Epithelial cell of esophagus (primary cell): ENCODE results near the gene NPHS1.

Experiments
- DNase-seq: peaks from one replicate; pipeline ENCODE4 v3.0.0; 2010; ENCODE audit warnings: low read depth
- H3K4me3 ChIP-seq: 2 replicates; pipeline ENCODE4 v1.5.1; 2011; ENCODE audit warnings: mild to moderate bottlenecking, low read length, control low read depth
- TF ChIP-seq, protein P1 (sequence below): IDR thresholded peaks from 2 replicates; pipeline ENCODE4 v1.5.1; 2011; ENCODE audit warnings: low read depth, mild to moderate bottlenecking, low read length, control low read depth, inconsistent platforms; ENCODE audit not compliant: insufficient read depth; ENCODE audit errors: missing control alignments

Gene NPHS1

DNA sequence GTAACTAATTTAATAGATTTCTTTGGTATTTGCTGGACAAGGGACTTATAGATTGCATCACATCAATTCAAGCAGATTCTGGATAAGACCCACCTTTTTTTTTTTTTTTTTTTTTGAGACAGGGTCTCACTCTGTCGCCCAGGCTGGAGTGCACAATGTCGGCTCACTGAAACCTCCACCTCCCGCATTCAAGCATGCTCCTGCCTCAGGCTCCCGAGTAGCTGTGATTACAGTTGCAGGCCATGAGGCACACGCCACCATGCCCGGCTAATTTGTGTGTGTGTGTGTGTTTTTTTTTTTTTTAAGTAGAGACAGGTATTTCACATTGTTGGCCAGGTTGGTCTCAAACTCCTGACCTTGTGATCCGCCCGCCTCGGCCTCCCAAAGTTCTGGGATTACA is 35.5 kb downstream of the NPHS1 start:
- TF ChIP-seq, protein P1, sequence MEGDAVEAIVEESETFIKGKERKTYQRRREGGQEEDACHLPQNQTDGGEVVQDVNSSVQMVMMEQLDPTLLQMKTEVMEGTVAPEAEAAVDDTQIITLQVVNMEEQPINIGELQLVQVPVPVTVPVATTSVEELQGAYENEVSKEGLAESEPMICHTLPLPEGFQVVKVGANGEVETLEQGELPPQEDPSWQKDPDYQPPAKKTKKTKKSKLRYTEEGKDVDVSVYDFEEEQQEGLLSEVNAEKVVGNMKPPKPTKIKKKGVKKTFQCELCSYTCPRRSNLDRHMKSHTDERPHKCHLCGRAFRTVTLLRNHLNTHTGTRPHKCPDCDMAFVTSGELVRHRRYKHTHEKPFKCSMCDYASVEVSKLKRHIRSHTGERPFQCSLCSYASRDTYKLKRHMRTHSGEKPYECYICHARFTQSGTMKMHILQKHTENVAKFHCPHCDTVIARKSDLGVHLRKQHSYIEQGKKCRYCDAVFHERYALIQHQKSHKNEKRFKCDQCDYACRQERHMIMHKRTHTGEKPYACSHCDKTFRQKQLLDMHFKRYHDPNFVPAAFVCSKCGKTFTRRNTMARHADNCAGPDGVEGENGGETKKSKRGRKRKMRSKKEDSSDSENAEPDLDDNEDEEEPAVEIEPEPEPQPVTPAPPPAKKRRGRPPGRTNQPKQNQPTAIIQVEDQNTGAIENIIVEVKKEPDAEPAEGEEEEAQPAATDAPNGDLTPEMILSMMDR: no peak
- no peak overlapping the region for H3K4me3 ChIP-seq
- DNase-seq: no peak

DNA sequence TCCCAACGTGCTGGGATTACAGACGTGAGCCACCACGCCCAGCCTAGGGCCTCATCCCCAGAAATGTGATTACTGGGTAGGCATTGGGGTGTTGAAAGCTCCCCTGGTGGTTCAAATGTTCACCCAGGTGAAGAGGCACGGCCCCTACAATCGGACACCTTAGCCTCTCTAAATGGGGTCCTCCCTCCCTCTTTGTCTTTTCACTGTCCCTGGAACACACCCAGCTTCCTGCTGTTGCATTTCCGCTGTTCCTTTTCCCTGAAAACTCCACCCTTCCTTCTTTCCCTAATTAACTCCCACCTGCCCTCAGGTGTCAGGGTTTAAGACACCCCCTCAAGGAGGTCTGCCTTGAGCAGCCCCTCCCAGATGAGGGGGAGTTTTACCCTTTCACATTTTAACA is 36.0 kb downstream of the NPHS1 start:
- H3K4me3 ChIP-seq: no peak overlapping the region
- DNase-seq: no peak
- TF ChIP-seq, protein P1: no peak

DNA sequence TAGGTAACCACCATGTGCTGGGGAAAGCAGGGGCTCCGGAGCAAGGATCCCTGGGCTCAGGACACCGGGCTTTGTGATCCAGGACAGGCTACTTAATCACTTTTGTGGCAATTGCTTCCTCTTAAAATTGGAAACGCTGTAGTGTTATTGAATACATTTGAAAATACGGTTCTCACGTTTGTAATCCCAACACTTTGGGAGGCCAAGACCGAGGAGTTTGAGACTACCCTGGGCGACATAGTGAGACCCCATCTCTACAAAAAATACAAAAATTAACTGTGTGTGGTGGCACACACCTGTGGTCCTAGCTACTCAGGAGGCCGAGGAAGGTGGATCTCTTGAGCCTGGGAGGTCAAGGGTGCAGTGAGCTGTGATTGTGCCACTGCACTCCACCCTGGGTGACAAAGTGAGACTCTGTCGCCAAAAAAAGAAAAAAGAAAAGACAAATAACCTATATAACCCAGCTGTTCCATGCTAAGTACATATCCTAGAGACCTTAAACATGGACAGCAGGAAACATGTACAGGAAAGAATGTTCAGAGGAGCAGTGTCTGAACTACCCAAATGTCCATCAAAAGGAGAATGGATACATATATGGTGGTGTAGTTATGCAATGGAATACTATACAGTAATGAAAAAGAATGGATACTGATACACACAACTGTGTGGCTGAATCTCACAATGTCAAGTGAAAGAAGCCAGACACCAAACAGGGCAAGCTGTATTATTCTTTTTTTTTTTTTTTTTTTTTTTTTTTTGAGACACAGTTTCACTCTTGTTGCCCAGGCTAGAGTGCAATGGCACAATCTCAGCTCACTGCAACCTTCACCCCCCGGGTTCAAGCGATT is 39.0 kb downstream of the NPHS1 start:
- no peak for DNase-seq
- no peak overlapping the region for H3K4me3 ChIP-seq
- TF ChIP-seq, protein P1: no peak

DNA sequence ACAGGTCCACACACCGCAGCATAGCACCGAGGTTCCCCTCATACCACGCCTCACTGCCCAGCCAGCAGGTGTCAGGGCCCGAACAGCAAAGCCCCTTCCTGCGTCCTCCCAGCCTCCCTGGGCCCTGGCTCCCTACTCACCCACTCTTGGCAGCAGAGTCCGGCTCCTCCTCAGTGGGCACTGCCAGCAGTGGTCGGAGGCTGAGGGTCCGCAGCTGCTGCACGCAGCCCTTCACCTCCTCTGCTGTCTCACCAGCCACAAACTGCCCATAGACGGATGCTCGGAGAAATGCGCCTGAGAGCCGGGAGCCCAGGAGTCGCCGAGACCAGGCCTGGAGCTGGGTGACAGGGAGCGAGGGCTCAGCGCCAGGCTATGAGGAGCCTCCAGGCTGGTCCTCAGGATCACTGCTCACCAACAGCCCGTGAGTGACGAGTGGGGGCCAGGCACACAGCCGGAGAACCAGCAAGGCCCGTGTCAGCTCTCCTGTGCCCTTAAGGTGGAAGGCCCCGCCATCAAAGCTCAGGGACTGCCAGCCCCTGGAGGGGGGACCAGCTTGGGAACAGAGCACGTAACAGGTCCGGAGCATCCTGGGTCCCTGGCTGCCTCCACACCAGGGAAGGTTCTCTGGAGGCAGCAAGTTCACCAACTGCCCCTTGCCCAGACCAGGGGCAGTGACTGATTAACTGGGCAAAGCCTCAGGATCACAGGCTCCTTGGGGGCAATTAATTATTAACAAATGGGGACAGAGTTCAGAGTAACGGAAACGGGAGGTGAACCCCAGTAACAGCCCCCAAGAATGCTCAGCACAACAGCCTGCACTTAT is 39.9 kb downstream of the NPHS1 start, which contains the start of gene PRODH2:
Gene PRODH2, minus strand, starts transcription at position 626 of the 823 bp plus-strand sequence. Its CDS starts 40 bp downstream, at position 586.
- H3K4me3 ChIP-seq: no peak within 1 kb of the TSS
- TF ChIP-seq, protein P1: no peak
- no peak for DNase-seq

DNA sequence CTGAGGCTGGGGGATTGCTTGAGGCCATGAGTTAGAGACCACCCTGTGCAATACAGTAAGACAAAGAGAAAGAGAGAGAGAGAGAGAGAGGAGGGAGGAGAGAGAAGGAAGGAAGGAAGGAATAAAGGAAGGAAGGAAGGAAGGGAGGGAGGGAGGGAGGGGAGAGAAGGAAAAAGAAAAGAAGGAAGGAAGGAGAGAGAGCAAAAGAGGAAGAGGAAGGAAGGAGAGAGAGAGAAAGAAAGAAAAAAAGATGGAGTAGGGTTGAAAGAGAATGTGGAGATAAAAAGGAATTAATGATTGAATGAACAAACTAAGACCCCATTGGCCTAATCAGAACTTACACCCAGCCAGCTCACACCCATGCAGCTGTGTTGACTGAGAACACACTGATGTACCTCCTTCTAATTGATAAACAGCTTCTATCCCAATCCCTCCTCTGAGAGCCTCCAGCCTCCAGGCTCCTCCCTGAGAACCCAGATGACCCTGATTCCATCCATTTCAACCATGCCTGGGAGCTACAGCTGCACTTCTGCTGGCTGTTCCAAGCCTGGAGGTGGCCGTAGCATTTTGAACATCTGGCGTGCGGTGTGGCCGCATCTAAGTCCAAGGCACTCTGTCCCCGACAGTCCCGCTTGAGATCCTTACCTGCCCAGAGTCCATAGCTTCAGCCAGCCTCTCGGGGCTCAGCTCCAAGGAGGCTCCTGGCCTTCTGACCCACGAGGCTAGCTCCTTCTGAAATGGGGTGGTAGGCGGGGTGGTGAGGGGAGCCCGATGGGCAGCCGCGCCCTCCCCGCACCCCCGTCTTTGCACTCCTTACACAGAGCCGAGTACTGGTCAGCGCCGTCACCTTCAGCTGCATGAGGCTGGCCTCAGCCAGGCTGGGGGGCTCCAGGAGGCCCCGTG is 40.7 kb downstream of the NPHS1 start:
- TF ChIP-seq, protein P1: no peak
- no peak overlapping the region for H3K4me3 ChIP-seq
- DNase-seq: no peak

DNA sequence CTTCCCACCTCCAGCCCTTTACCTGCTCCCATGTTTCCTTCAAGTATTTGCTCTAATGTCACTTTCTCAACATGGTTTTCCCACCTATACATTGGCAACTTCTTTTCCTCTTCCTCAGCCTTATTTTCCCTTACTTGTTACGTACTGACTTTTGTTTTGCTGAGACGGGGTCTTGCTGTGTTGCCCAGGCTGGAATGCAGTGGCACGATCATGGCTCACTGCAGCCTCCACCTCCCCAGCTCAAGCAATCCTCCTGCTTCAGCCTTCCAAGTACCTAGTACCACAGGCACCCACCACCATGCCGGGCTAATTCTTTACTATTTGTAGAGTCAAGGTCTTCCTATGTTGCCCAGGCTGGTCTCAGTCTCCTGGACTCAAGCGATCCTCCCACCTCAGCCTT is 44.7 kb downstream of the NPHS1 start:
- H3K4me3 ChIP-seq: no peak overlapping the region
- TF ChIP-seq, protein P1: no peak
- no peak for DNase-seq
